GM12801 (cell line): Measurements from ENCODE around the gene MYRF.

Source experiments
- CTCF ChIP-seq: IDR thresholded peaks from one replicate; pipeline ENCODE4 v1.5.1; 2011; ENCODE audit warnings: control low read depth; ENCODE audit not compliant: insufficient read length; ENCODE audit errors: extremely low read depth

The MYRF gene

GRCh38 chr11:61787928-61788491 lies 35.6 kb downstream of the MYRF start:
- no peak for TF ChIP-seq CTCF

GRCh38 chr11:61791737-61792309 lies 39.4 kb downstream of the MYRF start:
- TF ChIP-seq CTCF: no peak

- no peak for TF ChIP-seq CTCF
Observed at GRCh38 chr11:61792310-61793082, 40.1 kb downstream of the MYRF start, which contains the start of the genes FEN1 and TMEM258. Gene FEN1, plus strand, starts transcription at chr11:61792911. Its CDS starts 2,451 bp downstream, at chr11:61795362. Gene TMEM258, minus strand, starts transcription at chr11:61792599. Its CDS starts 41 bp downstream, at chr11:61792558.

GRCh38 chr11:61793083-61793828 lies 40.8 kb downstream of the MYRF start:
- no peak for TF ChIP-seq CTCF

- no peak for TF ChIP-seq CTCF
Observed at GRCh38 chr11:61793829-61794204, 41.4 kb downstream of the MYRF start.

GRCh38 chr11:61794579-61794978 lies 42.1 kb downstream of the MYRF start:
- no peak for TF ChIP-seq CTCF

- no peak for TF ChIP-seq CTCF
Observed at GRCh38 chr11:61795459-61795858, 43.0 kb downstream of the MYRF start.
